Right cardiac atrium (tissue), 5 donors: ENCODE results near the gene CGA. TPM values are rescaled to one million over a fixed set of nuclear protein-coding genes. Genes with fewer than 3 reads are reported as not detected.

Source experiments
- ATAC-seq, 2 donors: fragments of 200-7000 bp; cut with Tn5 transposase; one replicate each; pipeline versions ENCODE4 v1.8.0 to v1.9.1; 2020; ENCODE audit warnings: moderate library complexity in 2 of 2, mild to moderate bottlenecking in 1 of 2
- DNase-seq, 3 donors: peaks; one replicate each; pipeline ENCODE4 v3.0.0-alpha.2; 2020
- H3K27ac ChIP-seq: one replicate; pipeline ENCODE4 v1.5.1; 2013; ENCODE audit warnings: mild to moderate bottlenecking, low read length, control low read depth, moderate library complexity
- H3K27me3 ChIP-seq: one replicate; pipeline ENCODE4 v1.6.1; 2013; ENCODE audit not compliant: control insufficient read depth, insufficient read depth
- H3K4me1 ChIP-seq: one replicate; pipeline ENCODE4 v1.6.1; 2013; ENCODE audit warnings: low read length; ENCODE audit not compliant: control insufficient read depth, insufficient read depth
- H3K4me3 ChIP-seq: one replicate; pipeline ENCODE4 v1.5.1; 2013; ENCODE audit warnings: low read length, control low read depth
- H3K9me3 ChIP-seq: one replicate; pipeline ENCODE4 v1.6.1; 2013; ENCODE audit warnings: low read length; ENCODE audit not compliant: control insufficient read depth
- WGBS: extraction: QIAGEN DNeasy Blood & Tissue Kit; methylation state at CpG from one replicate; pipeline ENCODE4 v1.1.7; 2013; 5-methylcytosine and 5-hydroxymethylcytosine counted together
- intact Hi-C, 4 donors: fragments of 100-400 bp; cut with DNase I; formaldehyde crosslinking; loops; one replicate each; pipeline versions ENCODE4 v1.11.0 to v1.14.0; 2022 to 2023
- polyA plus RNA-seq: library from polyadenylated mRNA; stranded (reverse); fragments of 200-250 nt; gene quantifications from one replicate; pipeline ENCODE4 v1.2.3, GENCODE V29; 2013
- total RNA-seq, 4 donors: library from RNA; stranded (reverse); fragmentation: NEBNext Ultra II Directional; extraction: Animal tissue kit (Norgen Biotek cat#: 25700); gene quantifications; one replicate each; pipeline ENCODE4 v1.2.1, GENCODE V29; 2021
- donor health status: healthy with polysubstance abuse.
- donor health status: DM: no; HTN: yes; CAD: no.
- donor health status: DM: no; HTN: no; CAD: no.
- donor health status: DM: no; HTN: yes; CAD: no; lungs with severe emphysema.
- donor health status: DM: yes; HTN: yes; CAD: no.

CGA gene
- total and polyA plus RNA-seq, 5 donors, result 0.41 to 0.94 (median 0.50) TPM; not detected in 2

DNA sequence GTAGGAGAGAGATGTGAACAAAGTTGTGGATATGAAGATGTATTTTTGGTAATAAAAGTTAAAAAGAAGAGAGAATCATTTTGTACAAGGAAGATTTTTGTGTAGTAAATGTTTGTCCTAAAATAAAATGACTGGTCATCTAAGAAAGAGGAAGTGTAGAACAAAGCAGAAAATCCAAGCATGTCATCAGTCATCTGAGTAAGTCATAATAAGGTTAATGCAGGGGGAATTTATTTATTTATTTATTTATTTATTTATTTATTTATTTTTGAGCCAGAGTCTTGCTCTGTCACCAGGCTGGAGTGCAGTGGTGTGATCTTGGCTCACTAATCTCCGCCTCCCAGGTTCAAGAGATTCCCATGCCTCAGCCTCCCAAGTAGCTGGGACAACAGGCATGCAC lies 15.7 kb upstream of the CGA start:
- WGBS, result 96% methylated on average over 1 of the region's 1 CpG
- Histone ChIP-seq H3K27ac (no peak overlapping the region), H3K4me3 (no peak overlapping the region), H3K9me3 (no peaks in the 10 kb centered on the region), H3K27me3 (no peaks in the 10 kb centered on the region), H3K4me1 (no peaks in the 10 kb centered on the region)
- DNase-seq (no peak), ATAC-seq (no peak)
- intact Hi-C loops, result no loop called here

DNA sequence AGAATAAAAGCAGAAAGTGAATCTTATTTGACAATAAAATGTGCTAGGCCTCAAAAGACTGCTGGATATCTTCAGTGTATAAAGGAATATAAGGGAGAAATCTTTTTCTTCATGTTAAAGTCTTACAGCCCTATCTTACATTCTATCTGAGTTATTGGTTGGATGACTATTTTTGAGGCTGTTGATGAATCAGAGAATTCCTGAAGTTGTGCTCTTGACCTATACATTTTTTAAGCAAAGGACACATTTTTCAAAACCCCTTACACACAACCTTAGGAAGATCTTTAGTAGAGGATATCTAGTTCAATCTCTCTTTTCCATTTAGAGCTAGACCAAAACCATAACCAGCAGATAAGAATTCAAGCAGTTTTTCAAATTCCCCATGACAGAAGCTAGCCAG lies 10.9 kb upstream of the CGA start:
- no peaks in the 10 kb centered on the region for H3K9me3 ChIP-seq
- no peak overlapping the region for H3K27ac ChIP-seq
- no peaks in the 10 kb centered on the region for H3K27me3 ChIP-seq
- no peak for ATAC-seq
- DNase-seq, result no peak
- no peaks in the 10 kb centered on the region for H3K4me1 ChIP-seq
- H3K4me3 ChIP-seq, result no peak overlapping the region
- intact Hi-C loops, result no loop called here

- 71% methylated on average over 4 of the region's 4 CpGs for WGBS
- Histone ChIP-seq H3K27me3 (no peaks in the 10 kb centered on the region), H3K27ac (no peak overlapping the region), H3K4me3 (no peak overlapping the region), H3K9me3 (no peaks in the 10 kb centered on the region), H3K4me1 (no peaks in the 10 kb centered on the region)
- ATAC-seq (no peak), DNase-seq (no peak)
- intact Hi-C loops, result no loop called here
Measured at GRCh38 chr6:87104667-87105066, 9.8 kb upstream of the CGA start.

DNA sequence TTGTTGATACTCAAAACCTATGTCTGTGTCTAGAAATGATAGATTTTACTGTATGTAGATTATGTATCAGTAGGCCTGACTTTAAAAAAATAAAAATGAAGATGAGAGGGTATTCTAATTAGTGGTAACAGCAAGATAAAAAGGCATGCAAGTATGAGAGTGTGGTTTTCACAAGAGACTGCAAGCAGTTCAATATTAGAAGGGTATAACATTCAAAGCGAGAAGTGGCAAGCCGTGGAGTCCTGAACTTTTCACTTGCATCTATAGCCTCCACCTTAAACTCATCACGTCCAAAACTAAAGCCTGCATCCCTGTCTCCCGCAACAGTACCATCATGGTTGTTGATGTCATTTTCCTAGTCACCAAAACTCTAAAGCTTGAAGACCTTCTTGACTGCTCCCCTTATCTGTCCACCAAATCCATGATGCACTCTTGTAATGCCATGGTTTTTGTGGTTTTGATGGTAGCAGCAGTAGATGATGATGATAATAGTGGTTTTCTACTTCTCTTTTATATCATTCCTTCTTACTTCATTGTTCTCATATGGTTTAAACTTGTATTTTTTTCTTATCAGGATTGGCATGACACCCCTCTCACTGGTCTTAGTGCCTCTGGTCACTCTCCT lies 9.2 kb upstream of the CGA start:
- Histone ChIP-seq H3K27me3 (no peaks in the 10 kb centered on the region), H3K27ac (no peak overlapping the region), H3K9me3 (no peaks in the 10 kb centered on the region), H3K4me1 (no peaks in the 10 kb centered on the region), H3K4me3 (no peak overlapping the region)
- WGBS, result 92% methylated on average over 4 of the region's 4 CpGs
- intact Hi-C loops, result no loop called here
- DNase-seq (no peak), ATAC-seq (no peak)

DNA sequence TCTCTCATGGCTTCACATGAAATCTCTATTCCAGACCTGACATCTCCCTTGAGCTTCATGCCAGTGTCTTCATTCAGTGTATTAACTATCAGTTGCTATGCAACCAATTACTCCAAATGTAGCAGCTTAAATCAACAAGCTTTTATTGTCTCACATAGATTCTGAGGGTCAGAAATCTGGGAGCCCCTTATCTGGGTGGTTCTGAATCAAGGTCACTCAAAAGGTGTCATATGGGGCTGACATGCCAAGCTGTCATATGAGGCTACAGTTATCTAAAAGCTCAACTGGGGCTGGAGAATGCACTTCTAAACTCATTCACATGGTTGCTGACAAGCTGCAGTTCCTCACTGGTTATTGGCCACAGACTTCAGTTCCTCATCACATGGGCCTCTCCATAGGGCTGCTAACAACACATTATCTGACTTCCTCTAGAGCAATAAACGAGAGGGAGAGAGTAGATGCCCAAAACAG lies 7.3 kb upstream of the CGA start:
- WGBS, result 0% methylated on average over 1 of the region's 1 CpG
- no peak overlapping the region for H3K27ac ChIP-seq
- no peaks in the 10 kb centered on the region for H3K9me3 ChIP-seq
- DNase-seq (no peak), ATAC-seq (peak; percentile 96)
- H3K4me3 ChIP-seq, result no peak overlapping the region
- no peaks in the 10 kb centered on the region for H3K27me3 ChIP-seq
- intact Hi-C loops, result no loop called here
- H3K4me1 ChIP-seq, result no peaks in the 10 kb centered on the region

- WGBS, result 72% methylated on average over 2 of the region's 2 CpGs
- no peaks in the 10 kb centered on the region for H3K9me3 ChIP-seq
- no peaks in the 10 kb centered on the region for H3K27me3 ChIP-seq
- H3K4me3 ChIP-seq, result no peak overlapping the region
- no peak overlapping the region for H3K27ac ChIP-seq
- no peak for ATAC-seq
- intact Hi-C loops, result no loop called here
- H3K4me1 ChIP-seq, result no peaks in the 10 kb centered on the region
- no peak for DNase-seq
Measured at GRCh38 chr6:87101067-87101466, 6.2 kb upstream of the CGA start.

- WGBS, result 78% methylated on average over 3 of the region's 3 CpGs
- intact Hi-C loops, result no loop called here
- no peak for ATAC-seq
Measured at GRCh38 chr6:87100216-87100615, 5.3 kb upstream of the CGA start.

GRCh38 chr6:87099472-87099871 lies 4.6 kb upstream of the CGA start:
- H3K27ac ChIP-seq, result no peak overlapping the region
- H3K4me3 ChIP-seq, result no peak overlapping the region
- H3K4me1 ChIP-seq, result no peaks in the 10 kb centered on the region
- no peak for ATAC-seq
- no peaks in the 10 kb centered on the region for H3K9me3 ChIP-seq
- DNase-seq, result no peak
- H3K27me3 ChIP-seq, result no peaks in the 10 kb centered on the region
- intact Hi-C loops, result no loop called here

More at GRCh38 chr6:87100216-87100615, 5.3 kb upstream of the CGA start:
- DNase-seq, result no peak
- Histone ChIP-seq H3K4me3 (no peak overlapping the region), H3K27me3 (no peaks in the 10 kb centered on the region), H3K4me1 (no peaks in the 10 kb centered on the region), H3K9me3 (no peaks in the 10 kb centered on the region), H3K27ac (no peak overlapping the region)

DNA sequence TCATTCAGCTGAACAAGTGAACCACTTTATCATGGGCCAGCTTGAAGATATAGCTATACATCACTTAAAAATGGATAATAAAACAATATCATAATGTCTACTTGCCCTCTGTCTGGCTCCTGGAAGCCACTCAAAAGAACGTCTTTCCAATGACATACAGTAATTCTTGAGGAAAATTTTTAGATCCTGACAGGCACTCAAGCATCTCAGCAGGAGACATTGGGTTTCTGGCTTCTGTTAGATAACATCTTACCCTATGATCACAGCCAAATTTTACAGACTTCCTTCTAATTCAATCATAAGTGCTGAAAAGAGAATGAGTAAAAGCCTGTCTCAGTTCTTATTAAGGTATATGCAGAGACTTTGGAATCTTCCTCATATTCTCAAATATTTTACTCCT lies 330 bp downstream of the CGA start:
- 50% methylated on average over 1 of the region's 1 CpG for WGBS
- Histone ChIP-seq H3K4me1 (no peaks in the 10 kb centered on the region), H3K27ac (no peak overlapping the region), H3K27me3 (no peaks in the 10 kb centered on the region), H3K9me3 (no peaks in the 10 kb centered on the region), H3K4me3 (no peak overlapping the region)
- ATAC-seq (no peak), DNase-seq (no peak)
- intact Hi-C loops, result no loop called here

DNA sequence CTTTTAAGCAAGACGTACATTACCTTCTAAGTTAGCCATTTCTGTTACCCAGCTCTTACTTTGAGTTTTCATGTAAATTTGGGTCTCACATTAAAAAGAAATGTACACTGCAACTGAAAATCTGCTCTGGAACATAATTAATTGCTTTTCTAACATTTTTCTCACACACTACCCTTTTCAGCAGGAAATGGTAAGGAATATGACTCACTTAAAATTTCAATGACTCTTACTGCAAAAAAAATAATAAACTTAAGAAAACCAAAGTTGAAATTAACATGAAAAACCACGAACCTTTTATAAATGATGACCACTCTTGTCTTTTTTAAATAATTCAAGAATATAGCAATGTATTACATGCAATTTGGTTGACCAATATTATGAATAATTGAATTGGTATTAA lies 1.3 kb downstream of the CGA start:
- intact Hi-C loops, result no loop called here
- H3K9me3 ChIP-seq, result no peaks in the 10 kb centered on the region
- no peaks in the 10 kb centered on the region for H3K4me1 ChIP-seq
- no peak for ATAC-seq
- 73% methylated on average over 2 of the region's 2 CpGs for WGBS
- DNase-seq, result no peak
- no peak overlapping the region for H3K27ac ChIP-seq
- H3K27me3 ChIP-seq, result no peaks in the 10 kb centered on the region
- H3K4me3 ChIP-seq, result no peak overlapping the region

- Histone ChIP-seq H3K27ac (no peak overlapping the region), H3K4me3 (no peak overlapping the region), H3K27me3 (no peaks in the 10 kb centered on the region), H3K9me3 (no peaks in the 10 kb centered on the region), H3K4me1 (no peaks in the 10 kb centered on the region)
- intact Hi-C loops, result no loop called here
- no peak for ATAC-seq
- DNase-seq, result no peak
Measured at GRCh38 chr6:87093199-87093598, 1.7 kb downstream of the CGA start.

GRCh38 chr6:87092435-87092834 lies 2.5 kb downstream of the CGA start:
- H3K27ac ChIP-seq, result no peak overlapping the region
- ATAC-seq (no peak), DNase-seq (no peak)
- H3K9me3 ChIP-seq, result no peaks in the 10 kb centered on the region
- H3K4me1 ChIP-seq, result no peaks in the 10 kb centered on the region
- intact Hi-C loops, result no loop called here
- H3K27me3 ChIP-seq, result no peaks in the 10 kb centered on the region
- WGBS, result 78% methylated on average over 3 of the region's 3 CpGs
- no peak overlapping the region for H3K4me3 ChIP-seq
